HL-60 (cell line): ENCODE measurements around the gene OTUD6A.

Experiments
- DNase-seq, 2 experiments: peaks; one replicate each; pipeline ENCODE4 v3.0.0-alpha.2; 2010 to 2020; ENCODE audit warnings: low read depth in 1 of 2, low spot score in 1 of 2
- H3K27ac ChIP-seq: fragments of 250-450 bp; sonication (Bioruptor Pico); replicated peaks from 2 replicates; pipeline ENCODE4 v1.5.1; 2020; ENCODE audit warnings: mild to moderate bottlenecking, moderate library complexity
- H3K27me3 ChIP-seq: fragments of 250-450 bp; sonication (Bioruptor Pico); 2 replicates; pipeline ENCODE4 v1.5.1; 2021; ENCODE audit warnings: mild to moderate bottlenecking, moderate library complexity; ENCODE audit not compliant: insufficient read depth, poor library complexity, severe bottlenecking
- H3K4me3 ChIP-seq: replicated peaks from 2 replicates; pipeline ENCODE4 v1.5.1; 2011; ENCODE audit warnings: mild to moderate bottlenecking, control low read depth, low read length; ENCODE audit not compliant: insufficient read depth
- CTCF ChIP-seq: IDR thresholded peaks from one replicate; pipeline ENCODE4 v1.5.1; 2011; ENCODE audit warnings: low read length, control low read depth, inconsistent platforms; ENCODE audit not compliant: insufficient read depth
- GABPA ChIP-seq: IDR thresholded peaks from 2 replicates; pipeline ENCODE4 v1.6.1; 2012; ENCODE audit warnings: low read depth
- POLR2AphosphoS5 ChIP-seq: IDR thresholded peaks from 2 replicates; pipeline ENCODE4 v1.6.1; 2012; ENCODE audit warnings: low read depth
- REST ChIP-seq: IDR thresholded peaks from 2 replicates; pipeline ENCODE4 v1.6.1; 2012; ENCODE audit warnings: low read depth; ENCODE audit not compliant: insufficient replicate concordance
- SPI1 ChIP-seq: IDR thresholded peaks from 2 replicates; pipeline ENCODE4 v1.6.1; 2012; ENCODE audit warnings: low read depth, mild to moderate bottlenecking, borderline replicate concordance

Gene OTUD6A

GRCh38 chrX:70016513-70016912 lies 45.7 kb upstream of the OTUD6A start:
- Histone ChIP-seq H3K27ac (no peak overlapping the region), H3K27me3 (no peaks in the 10 kb centered on the region), H3K4me3 (no peak overlapping the region)
- DNase-seq = no peak
- TF ChIP-seq REST (no peak), POLR2AphosphoS5 (no peak), GABPA (no peak), CTCF (no peak), SPI1 (no peak)

GRCh38 chrX:70022616-70023015 lies 39.6 kb upstream of the OTUD6A start:
- DNase-seq = no peak
- H3K4me3 ChIP-seq = no peak overlapping the region
- TF ChIP-seq CTCF = no peak
- no peak for TF ChIP-seq SPI1
- no peak for TF ChIP-seq REST
- TF ChIP-seq GABPA = no peak
- no peak for TF ChIP-seq POLR2AphosphoS5
- H3K27me3 ChIP-seq = no peaks in the 10 kb centered on the region
- H3K27ac ChIP-seq = no peak overlapping the region

- H3K27me3 ChIP-seq = no peaks in the 10 kb centered on the region
- no peak overlapping the region for H3K27ac ChIP-seq
- no peak for TF ChIP-seq SPI1
- TF ChIP-seq GABPA = no peak
- TF ChIP-seq CTCF = no peak
- TF ChIP-seq REST = no peak
- TF ChIP-seq POLR2AphosphoS5 = no peak
- DNase-seq = no peak
- H3K4me3 ChIP-seq = no peak overlapping the region
These were observed 36.8 kb upstream of the OTUD6A start for GRCh38 chrX:70025464-70025863.
